Globus pallidus (tissue), 1 donor: ENCODE results near the gene PINK1.

Source experiments
- DNase-seq: peaks from one replicate; pipeline ENCODE4 v3.0.0-alpha.2; 2015; ENCODE audit warnings: low spot score

PINK1 gene

GRCh38 chr1:20682571-20683236, 49.4 kb downstream of the PINK1 start:
- DNase-seq: peak; percentile 47

GRCh38 chr1:20683614-20684013, 50.4 kb downstream of the PINK1 start:
- DNase-seq: no peak

GRCh38 chr1:20684050-20684620, 50.9 kb downstream of the PINK1 start:
- no peak for DNase-seq

GRCh38 chr1:20684651-20685050, 51.4 kb downstream of the PINK1 start:
- DNase-seq: no peak

GRCh38 chr1:20685099-20685662, 51.9 kb downstream of the PINK1 start:
- DNase-seq: no peak

DNA sequence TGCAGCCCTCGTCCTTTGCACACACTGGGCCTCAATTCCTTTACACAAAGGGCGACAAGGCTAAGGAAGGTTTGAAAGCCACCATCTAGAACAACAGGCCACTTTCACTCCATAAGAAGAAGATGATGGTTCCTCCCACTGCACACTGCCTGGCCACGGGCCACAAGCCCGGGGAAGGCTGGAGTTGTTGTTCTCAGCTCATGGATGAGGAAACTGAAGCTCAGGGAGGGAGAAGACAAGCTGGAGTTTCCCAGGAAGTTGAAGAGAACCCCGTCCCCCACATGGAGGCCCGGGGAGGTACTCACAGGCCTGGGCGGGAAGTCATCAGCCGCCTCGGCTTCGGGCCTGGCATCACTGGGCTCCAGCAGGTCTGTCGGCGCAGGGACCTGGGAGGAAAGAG, 52.5 kb downstream of the PINK1 start:
- no peak for DNase-seq

DNA sequence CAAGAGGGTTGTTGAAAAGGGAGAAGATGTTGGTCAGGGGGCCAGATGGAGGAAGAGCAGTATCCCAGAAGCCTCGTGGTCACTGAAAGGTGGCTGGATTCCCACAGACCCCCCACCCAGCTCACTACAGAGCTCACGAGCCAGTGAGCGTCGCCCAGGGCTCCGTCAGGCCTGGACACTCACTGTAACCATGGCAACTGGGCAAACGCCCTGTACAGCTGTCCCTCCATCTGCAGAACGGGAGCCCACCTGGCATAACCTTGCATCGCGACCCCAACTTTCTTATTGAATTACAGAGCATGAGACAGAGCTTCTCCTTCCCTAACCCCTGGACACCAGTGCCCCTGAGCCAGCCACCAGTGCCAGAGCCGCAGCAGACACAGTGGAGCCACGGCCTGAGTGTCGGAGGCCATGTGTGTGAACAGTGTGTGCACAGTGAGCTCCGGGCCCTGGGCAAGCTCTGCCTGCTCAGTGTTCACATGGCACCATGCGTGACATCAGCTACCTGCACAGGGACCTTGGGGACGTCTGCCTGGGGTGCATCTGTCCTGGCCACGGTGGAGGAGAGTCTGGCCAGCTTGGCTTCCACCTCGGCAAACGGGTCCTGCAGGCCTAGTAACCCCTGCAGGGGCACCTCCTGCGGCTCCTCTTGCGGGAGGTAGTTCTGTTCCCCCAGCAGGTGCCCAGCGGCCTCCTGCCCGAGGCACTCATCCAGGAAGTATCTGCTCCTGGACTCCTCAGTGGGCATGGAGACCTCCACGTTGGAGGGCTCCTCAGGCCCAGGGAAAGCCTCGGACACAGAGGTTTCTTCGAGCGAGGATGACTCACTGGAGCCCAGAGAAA, 53.8 kb downstream of the PINK1 start:
- DNase-seq: no peak

DNA sequence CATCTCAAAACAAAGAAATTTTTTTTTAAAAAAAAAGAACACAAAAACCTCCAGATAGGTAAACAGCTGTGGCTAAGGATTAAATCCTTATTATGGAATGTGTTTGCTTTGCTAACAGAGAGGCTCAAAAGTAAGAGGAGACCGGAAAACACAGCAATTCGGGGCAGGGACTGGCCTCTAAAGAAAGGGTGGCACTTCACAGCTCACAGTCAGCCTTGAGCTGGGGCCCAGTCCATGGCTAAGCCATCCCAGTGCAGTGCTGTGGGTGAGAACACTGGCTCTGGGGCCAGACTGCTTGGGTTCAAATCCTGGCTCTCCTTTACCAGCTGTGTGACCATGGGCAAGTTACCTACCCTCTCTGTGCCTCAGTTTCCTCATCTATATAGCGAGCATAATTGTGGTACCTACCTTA, 56.4 kb downstream of the PINK1 start:
- DNase-seq: no peak

- no peak for DNase-seq
Measured at GRCh38 chr1:20691872-20692271, 58.6 kb downstream of the PINK1 start.

DNA sequence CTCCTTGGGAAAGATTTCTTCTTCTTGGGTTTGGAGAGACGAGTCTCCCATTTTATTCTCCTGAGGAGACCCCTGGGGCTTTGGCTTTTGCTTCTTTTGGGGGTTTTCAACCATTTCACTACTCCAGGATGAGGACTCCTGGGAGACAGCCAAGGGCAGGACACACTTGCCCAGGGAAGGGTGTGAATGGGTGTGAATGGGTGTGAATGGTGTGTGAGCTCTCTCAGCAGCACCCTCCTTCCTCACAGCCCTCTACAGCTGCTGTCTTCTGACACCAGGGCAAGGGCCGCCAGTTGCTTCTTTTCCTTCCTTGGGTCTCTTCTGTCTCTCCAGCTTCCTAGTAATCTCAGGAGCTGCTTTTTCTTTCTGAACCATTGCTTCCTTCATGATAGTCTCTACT, 60.4 kb downstream of the PINK1 start:
- DNase-seq: no peak

DNA sequence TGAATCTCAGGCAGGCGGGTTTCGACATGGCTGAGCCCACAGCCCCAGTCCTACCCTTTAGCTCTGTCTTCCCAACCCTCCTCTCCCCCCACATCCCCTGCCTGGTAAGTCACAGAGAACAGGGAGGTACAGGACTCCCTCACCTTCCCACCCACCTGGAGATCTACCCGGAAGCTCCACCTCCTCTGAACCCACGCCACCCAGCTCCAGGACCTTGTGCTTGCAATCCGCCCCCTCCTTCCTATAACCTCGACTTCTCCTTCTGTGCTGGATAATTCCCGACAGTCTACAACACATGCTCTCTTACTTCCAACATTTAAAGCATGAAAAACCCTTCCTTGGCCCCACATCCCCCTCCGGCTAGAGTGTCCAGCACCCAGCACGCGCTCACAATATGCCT, 62.3 kb downstream of the PINK1 start:
- DNase-seq: no peak

DNA sequence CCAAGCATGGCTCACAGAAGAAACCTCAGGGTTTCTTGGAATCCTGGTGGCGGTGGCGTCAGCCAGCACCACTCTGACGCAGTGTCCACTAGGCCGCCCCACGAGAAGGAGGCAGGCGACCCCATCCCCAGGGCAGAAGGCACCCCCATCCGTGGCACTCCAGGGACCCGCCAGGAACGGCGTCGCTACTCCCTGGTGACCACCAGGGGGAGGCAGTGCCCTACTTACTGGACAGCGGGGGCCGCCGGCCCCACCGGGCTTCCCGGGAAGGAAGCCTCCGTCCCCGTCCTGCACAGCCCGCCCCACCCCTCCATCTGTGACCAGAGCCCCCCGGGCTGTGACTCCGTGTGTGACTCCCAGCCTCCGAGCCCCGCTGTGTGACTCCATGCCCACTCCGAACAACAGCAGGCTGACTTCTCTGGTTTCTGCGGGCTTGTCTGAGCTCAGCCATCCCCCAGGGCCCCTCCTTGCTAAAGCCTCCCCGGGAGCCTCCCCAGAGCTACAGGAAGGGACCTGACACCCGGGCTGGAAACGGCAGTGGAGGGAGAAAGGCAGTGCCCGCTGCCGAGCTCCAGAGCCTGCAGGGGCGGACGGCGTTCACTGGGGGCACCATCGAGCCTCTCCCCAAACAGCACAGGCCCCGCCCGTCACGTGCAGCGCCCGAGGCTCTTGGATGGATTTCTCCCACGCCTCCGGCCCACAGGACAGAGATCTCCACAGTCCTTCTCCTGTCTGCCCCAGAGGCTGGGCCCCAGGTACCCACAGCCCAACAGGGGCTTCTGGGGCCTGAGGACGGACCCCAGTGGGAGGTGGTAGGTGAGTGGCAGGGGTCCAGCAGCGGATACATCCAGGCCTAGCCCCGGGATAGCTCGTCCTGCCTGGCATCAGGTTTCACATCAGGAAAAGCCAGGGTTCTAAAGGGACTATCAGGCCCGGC, 63.4 kb downstream of the PINK1 start:
- peak; percentile 73 for DNase-seq

GRCh38 chr1:20697563-20697962, 64.3 kb downstream of the PINK1 start:
- DNase-seq: no peak

- no peak for DNase-seq
Measured at GRCh38 chr1:20698195-20698910, 65.1 kb downstream of the PINK1 start.

DNA sequence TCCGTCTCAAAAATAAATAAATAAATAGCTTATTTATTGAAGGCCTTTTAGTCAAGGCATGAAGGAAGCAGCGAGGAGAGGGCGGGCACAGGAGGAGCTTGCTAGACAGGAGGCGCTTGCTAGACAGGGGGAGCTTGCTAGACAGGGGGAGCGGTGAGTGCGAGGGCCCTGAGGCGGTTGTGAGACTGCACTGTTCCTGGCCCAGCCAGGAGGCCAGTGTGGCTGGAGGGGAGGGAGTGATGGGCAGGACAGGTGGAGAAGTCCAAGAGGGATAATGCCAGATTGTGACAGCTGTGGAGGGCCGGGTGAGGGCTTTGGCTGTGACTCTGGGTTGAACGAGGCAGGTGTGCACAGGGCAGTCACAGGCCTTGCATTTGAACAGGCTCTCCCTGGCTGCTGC, 66.3 kb downstream of the PINK1 start:
- DNase-seq: no peak

DNA sequence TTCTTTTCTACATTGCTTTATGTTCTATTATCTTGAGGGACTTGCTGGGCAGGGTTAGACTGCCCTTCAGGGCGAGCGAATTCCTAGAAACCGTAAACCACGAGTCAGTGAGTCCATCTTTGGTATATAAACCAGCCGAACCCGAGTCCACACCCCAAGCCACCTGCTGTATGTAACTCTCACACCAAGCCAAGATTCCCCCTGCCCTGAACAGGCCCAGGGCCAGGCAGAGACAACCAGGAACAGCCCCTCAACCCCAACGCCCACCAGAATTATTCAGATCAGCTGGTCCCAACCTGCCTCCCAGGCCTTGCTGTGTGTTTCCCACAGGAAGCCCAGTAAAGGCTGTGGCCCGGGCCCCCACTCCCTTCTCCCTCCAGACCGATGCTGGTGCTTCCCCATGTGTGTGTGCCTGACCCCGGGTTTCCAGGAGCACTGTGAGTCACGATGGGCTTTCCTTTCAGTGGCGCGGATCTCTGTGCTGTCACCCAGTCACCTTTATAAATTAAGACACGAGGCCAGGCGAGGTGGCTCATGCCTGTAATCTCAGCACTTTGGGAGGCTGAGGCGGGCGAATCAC, 67.5 kb downstream of the PINK1 start:
- DNase-seq: no peak
